Left ventricle myocardium inferior (tissue), 1 donor: ENCODE results near the gene NDUFV1. TPM values are rescaled to one million over a fixed set of nuclear protein-coding genes. Genes with fewer than 3 reads are reported as not detected.
"Not testable (repeated sequence)": the region's sequence is repeated elsewhere in the genome, so short reads cannot be mapped to it uniquely, and the experiment has no call there.

Experiments
- DNase-seq: peaks from one replicate; pipeline ENCODE4 v3.0.0-alpha.2; 2020
- H3K27ac ChIP-seq: fragments of 200-600 bp; replicated peaks from 2 replicates; pipeline ENCODE4 v1.8.0; 2021
- H3K27me3 ChIP-seq: fragments of 200-600 bp; 2 replicates; pipeline ENCODE4 v1.8.0; 2021; ENCODE audit warnings: low read depth
- H3K36me3 ChIP-seq: fragments of 200-600 bp; 2 replicates; pipeline ENCODE4 v1.8.0; 2021
- H3K4me1 ChIP-seq: fragments of 200-600 bp; 2 replicates; pipeline ENCODE4 v1.8.0; 2021
- H3K4me3 ChIP-seq: fragments of 200-600 bp; 2 replicates; pipeline ENCODE4 v1.8.0; 2021; ENCODE audit warnings: mild to moderate bottlenecking, moderate library complexity
- H3K9me3 ChIP-seq: fragments of 200-600 bp; replicated peaks from 2 replicates; pipeline ENCODE4 v1.8.0; 2021
- CTCF ChIP-seq: fragments of 200-600 bp; IDR thresholded peaks from 2 replicates; pipeline ENCODE4 v1.8.0; 2021; ENCODE audit warnings: antibody characterized with exemption, mild to moderate bottlenecking, borderline replicate concordance
- intact Hi-C: fragments of 100-400 bp; cut with micrococcal nuclease; formaldehyde crosslinking; loops from one replicate; pipeline ENCODE4 v1.11.0; 2022
- long read RNA-seq: library from polyadenylated mRNA; unstranded; transcript quantifications from one replicate; pipeline ENCODE4 v2.0.0, GENCODE V29; 2021
- total RNA-seq: library from RNA; stranded (reverse); fragmentation: NEBNext Ultra II Directional; extraction: Animal tissue kit (Norgen Biotek cat#: 25700); gene quantifications from one replicate; pipeline ENCODE4 v1.2.1, GENCODE V29; 2021
- donor health status: DM: no; HTN: yes; CAD: no; lungs with severe emphysema.

The NDUFV1 gene
- 640 TPM for total RNA-seq
- long read RNA-seq, transcript NDUFV1-228 (2 exons, 573 nt), result minor isoform, 31 of 1,331 reads
- long read RNA-seq, transcript NDUFV1-220 (3 exons, 736 nt), result minor isoform, 6 of 1,331 reads
- long read RNA-seq, transcript NDUFV1-201 (10 exons, 1,596 nt), result major isoform, 1,000 of 1,331 reads
- long read RNA-seq, transcript NDUFV1-216 (10 exons, 1,503 nt), result minor isoform, 10 of 1,331 reads
- long read RNA-seq, partial matches to known transcripts, result 230 of 1,331 reads
- long read RNA-seq, other reads (novel, unspliced or antisense), result 47 of 1,331 reads

DNA sequence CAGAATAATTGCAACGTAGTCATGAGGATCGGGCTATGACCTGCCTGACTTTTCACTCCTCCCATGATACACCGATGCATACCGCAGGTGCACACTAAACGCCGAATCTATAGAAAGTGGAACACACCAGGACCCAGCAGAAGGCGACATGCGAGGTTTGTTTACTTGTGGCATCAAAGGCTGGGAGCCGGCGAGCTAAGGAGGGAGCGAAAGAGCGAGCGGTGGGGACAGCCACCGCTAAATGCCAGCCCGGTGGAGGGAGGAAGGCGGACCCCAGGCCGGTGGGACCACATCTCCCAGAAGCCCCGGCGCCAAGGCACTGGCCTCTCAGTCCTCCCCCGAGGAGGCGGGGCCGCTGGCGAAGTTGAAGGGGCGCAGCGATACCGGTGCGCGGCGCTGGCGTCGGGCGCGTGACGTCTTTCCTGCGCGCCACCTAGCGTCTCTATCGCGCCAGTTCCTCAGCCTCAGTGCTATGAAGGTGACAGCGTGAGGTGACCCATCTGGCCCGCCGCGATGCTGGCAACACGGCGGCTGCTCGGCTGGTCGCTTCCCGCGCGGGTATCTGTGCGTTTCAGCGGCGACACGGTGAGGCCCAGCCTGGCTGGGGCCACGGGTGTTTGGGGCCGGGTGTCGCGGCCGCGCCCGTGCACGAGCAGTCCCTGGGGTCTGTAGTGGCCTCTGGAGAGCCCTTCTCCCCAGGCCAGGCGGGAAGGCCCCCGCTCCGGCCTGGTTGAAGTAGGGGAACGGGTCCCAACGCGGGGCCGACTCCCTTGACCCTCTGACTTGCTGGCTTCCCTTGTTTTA lies at the start of gene NDUFV1:
NDUFV1 (plus strand) TSS at position 445 of the 804 bp plus-strand sequence; CDS start at position 514, 69 bp downstream.
- peaks cover 36% of the 10 kb centered on the region for H3K36me3 ChIP-seq
- peaks cover 44% of the 10 kb centered on the region for H3K4me1 ChIP-seq
- no peaks in the 10 kb centered on the region for H3K27me3 ChIP-seq
- H3K4me3 ChIP-seq, result peak within 1 kb of the TSS; percentile 98
- intact Hi-C loops, result no loop called here
- peak; percentile 73 for TF ChIP-seq CTCF
- DNase-seq, result peak; percentile 98
- H3K9me3 ChIP-seq, result no peaks in the 10 kb centered on the region
- H3K27ac ChIP-seq, result peak within 1 kb of the TSS; percentile 95

- peaks cover 16% of the 10 kb centered on the region for H3K4me1 ChIP-seq
- intact Hi-C loops, result no loop called here
- H3K27ac ChIP-seq, result peak overlapping the region; percentile 70
- no peaks in the 10 kb centered on the region for H3K27me3 ChIP-seq
- no peak for TF ChIP-seq CTCF
- H3K4me3 ChIP-seq, result peak overlapping the region; percentile 14
- H3K36me3 ChIP-seq, result no peaks in the 10 kb centered on the region
- peak; percentile 62 for DNase-seq
- H3K9me3 ChIP-seq, result no peaks in the 10 kb centered on the region
These were observed 48.5 kb upstream of the NDUFV1 start for GRCh38 chr11:67558084-67558772.

GRCh38 chr11:67561971-67562619 lies 44.6 kb upstream of the NDUFV1 start:
- intact Hi-C loops, result no loop called here
- no peak overlapping the region for H3K27ac ChIP-seq
- H3K4me3 ChIP-seq, result no peak overlapping the region
- no peak for DNase-seq
- H3K4me1 ChIP-seq, result peaks cover 27% of the 10 kb centered on the region
- no peak for TF ChIP-seq CTCF
- H3K36me3 ChIP-seq, result no peaks in the 10 kb centered on the region
- no peaks in the 10 kb centered on the region for H3K27me3 ChIP-seq
- no peaks in the 10 kb centered on the region for H3K9me3 ChIP-seq

- no peaks in the 10 kb centered on the region for H3K36me3 ChIP-seq
- H3K4me1 ChIP-seq, result peaks cover 27% of the 10 kb centered on the region
- no peak overlapping the region for H3K4me3 ChIP-seq
- TF ChIP-seq CTCF, result no peak
- intact Hi-C loops, result no loop called here
- H3K9me3 ChIP-seq, result no peaks in the 10 kb centered on the region
- H3K27me3 ChIP-seq, result no peaks in the 10 kb centered on the region
- DNase-seq, result no peak
- H3K27ac ChIP-seq, result peak overlapping the region; percentile 71
These were observed 43.6 kb upstream of the NDUFV1 start for GRCh38 chr11:67562963-67563704.

DNA sequence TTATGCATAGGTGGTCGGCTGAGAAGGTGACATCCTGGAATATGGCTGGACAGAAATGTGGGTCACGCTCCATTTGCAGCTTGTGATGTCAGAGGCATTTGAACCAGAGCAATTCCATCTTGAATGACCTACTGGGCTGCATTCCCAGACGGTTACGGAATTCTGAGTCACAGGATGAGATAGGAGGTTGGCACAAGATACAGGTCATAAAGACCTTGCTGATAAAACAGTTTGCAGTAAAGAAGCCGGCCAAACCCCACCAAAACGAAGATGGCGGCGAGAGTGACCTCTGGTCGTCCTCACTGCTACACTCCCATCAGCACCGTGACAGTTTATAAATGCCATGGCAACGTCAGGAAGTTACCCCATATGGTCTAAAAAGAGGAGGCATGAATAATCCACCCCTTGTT lies 43.0 kb upstream of the NDUFV1 start:
- intact Hi-C loops, H3K4me3 ChIP-seq, H3K9me3 ChIP-seq, H3K36me3 ChIP-seq, H3K27me3 ChIP-seq: not testable (repeated sequence)
- DNase-seq, result peak; percentile 50
- H3K4me1 ChIP-seq, result peaks cover 25% of the 10 kb centered on the region
- peak overlapping the region; percentile 71 for H3K27ac ChIP-seq
